GM12874 (cell line): Measurements from ENCODE around the gene NPR3.

Experiments used
- CTCF ChIP-seq: IDR thresholded peaks from 2 replicates; pipeline ENCODE4 v1.5.1; 2011; ENCODE audit warnings: low read depth, mild to moderate bottlenecking, control low read depth, low read length, moderate library complexity; ENCODE audit not compliant: insufficient read depth

NPR3 gene

GRCh38 chr5:32680183-32680582 is 30.9 kb upstream of the NPR3 start:
- no peak for TF ChIP-seq CTCF

DNA sequence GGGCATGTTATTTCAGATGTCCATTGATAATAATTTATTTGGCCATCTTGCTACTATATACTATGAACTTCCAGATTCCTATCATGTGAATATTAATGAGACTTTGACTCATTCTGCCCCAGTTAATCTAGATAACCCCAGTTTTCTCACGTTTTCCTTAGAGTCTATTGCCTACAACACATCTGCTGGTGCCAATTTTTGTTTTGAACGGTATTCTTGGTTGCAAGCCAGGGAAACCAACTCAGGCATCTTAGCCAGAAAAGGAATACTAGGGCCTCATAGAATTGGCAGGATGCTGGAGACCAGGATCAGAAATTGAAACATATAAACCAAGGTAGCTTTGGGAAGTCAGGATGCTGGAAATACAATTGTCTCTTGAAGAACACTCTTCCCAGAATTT is 28.0 kb upstream of the NPR3 start:
- TF ChIP-seq CTCF: no peak

- no peak for TF ChIP-seq CTCF
These were observed 26.9 kb upstream of the NPR3 start for GRCh38 chr5:32684260-32684659.

- no peak for TF ChIP-seq CTCF
These were observed 24.2 kb upstream of the NPR3 start for GRCh38 chr5:32686799-32687498.

DNA sequence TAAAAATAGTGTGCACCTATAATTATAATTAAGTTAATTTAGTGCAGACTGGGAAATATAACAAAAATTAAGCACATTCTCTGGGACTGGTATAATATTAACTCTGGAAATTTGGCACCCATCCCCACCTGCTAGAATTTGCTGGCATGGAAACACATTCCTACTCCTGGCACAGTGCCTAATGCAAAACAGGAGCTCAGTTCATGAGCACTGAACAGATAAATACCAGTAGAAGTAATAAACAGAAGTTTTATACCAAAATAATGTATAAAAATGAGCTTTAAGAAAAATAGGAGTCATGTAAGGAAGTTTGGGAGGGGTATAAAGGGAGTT is 23.7 kb upstream of the NPR3 start:
- TF ChIP-seq CTCF: no peak

- no peak for TF ChIP-seq CTCF
These were observed 21.0 kb upstream of the NPR3 start for GRCh38 chr5:32690153-32690552.

DNA sequence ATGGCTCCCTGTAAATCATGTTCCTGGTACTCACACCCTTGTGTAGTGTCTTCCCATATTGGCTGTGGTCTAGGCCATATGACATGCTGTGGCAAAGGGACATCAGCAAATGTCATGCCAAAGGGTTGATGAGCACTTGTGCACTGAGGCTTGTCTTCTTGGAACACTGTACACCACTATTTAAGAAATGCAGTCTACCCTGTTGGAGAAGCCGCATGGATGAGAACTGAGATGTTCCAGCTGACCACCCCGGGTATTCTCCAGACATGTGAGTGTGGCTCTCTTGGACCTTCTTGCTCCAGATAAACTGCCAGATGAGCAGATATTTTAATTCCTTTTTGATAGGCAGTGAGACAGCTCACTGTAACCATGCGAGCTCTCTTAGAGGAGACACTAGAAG is 20.5 kb upstream of the NPR3 start:
- TF ChIP-seq CTCF: no peak
